HG03045 (cell line): ENCODE measurements around the gene ATP6V1C2.
"Not testable (repeated sequence)": the region's sequence is repeated elsewhere in the genome, so short reads cannot be mapped to it uniquely, and the experiment has no call there.

Experiments used
- ATAC-seq: cut with Tn5 transposase; IDR thresholded peaks from one replicate; pipeline ENCODE4 v1.9.1; 2021; ENCODE audit warnings: mild to moderate bottlenecking, moderate library complexity; ENCODE audit not compliant: unreplicated experiment

Gene ATP6V1C2

DNA sequence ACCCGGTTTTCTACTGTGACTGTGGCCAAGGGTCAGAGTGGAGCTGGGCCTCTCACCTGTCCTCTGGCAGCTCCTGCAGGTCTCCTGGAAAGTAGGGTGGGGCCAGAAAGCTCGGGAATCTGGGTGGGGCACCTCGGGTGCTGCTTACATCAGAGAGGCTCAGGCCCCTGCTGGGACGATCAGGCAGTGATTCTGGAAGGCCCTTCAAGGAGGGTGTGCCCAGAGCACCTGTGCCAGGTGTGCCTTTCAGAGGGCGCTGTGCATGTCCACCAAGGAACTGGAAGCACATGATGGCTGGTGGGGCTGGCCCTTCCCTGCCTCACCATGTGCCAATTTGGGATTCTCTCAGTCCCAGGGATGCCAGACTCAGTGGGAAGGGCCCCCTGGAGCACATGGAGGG lies 44.0 kb downstream of the ATP6V1C2 start:
- no peak for ATAC-seq

DNA sequence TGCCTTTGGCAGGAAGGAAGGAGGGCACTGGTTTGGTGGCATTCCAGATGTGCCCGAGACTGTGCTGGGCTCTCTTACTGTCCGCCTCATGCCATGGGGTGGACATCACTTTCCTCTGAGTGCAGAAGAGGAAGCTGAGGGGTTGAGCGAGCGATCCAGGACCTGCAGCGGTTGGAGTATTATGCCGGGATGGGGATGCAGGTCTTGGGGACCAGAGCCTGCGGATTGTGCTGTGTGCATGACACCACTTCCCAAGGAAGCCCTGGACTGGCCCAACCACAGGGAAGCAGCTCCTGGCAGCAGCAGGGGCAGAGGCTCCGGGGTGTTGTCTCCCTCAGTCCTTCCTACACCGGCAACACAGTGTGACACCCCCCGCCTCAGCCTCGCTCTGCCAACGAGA lies 44.5 kb downstream of the ATP6V1C2 start:
- ATAC-seq, result no peak

DNA sequence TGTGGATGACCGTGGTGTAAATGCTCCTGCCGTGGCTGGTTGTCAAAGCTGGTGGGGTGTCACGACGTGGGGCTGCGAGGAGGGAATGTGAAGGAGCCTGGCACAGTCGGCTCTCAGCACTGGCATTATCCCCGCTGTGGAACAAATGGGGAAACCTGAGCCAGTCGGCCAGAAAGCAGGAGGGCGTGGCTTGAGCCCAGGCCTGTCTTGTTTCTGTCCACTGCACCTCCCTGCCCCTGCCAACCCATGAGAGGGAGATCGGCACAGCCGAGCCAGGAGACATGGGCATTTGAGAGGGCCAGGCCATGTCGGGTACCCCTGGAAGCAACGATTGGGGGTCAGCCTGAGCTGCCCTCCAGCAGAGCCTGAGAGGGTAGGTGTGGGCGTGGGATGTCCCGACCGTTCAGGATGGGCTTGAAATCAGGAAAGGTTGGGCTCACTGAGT lies 46.7 kb downstream of the ATP6V1C2 start:
- no peak for ATAC-seq

DNA sequence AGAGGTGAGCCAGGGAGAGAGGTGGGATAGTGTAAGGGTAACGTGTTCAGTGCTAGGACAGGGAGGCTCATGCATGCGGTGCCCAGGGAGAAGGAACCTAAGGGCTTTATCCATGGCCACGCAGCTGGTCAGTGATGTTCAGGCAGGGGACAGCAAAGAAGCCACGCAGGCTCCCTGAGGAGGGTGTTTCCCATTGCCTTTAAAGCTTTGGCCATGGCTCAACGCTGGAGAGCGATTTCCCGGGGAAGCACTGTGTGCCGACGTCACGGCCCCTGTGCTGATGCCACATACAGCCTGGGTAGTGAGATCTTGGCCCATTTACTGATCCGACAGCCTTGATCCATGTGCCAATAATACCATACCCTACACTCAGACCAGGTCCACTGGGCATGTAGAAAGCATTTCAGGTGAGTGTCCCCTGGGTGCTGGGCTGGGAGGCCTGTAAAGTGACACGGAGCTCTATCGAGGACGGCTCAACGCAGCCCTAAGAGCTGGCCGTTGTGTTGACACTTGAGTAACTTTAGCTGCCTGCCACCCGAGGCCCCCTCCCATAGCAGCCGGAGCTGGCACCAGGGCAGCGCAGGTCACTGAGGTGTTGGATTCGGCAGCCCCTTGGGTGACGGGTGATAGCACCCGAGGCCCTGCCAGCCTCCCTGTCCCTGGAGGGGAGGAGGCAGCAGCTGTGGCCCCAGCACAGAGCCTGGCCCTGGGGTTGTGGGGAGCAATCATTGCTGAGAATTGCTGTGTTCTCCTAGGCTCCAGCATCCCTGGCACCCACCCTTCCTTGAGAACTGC lies 49.7 kb downstream of the ATP6V1C2 start:
- ATAC-seq, result no peak

DNA sequence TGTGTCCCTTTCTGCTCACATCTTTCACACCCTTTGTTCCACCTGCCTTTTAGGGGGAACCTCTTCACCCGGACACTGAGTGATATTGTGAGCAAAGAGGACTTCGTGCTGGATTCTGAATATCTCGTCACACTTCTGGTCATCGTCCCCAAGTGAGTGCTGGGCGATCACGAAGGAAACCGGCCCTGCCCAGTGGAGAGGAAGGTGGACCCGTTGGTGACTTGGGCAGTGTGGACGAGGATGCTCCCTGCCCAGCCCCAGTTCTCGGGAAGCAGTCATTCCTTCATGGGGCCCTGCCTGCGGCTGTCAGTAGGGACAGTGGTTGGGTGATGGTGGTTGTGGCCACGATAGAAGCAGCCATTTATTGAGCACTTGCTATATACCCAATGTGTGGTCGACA lies 50.4 kb downstream of the ATP6V1C2 start:
- no peak for ATAC-seq

GRCh38 chr2:10772201-10772867 lies 50.9 kb downstream of the ATP6V1C2 start:
- no peak for ATAC-seq

GRCh38 chr2:10772868-10773215 lies 51.4 kb downstream of the ATP6V1C2 start:
- no peak for ATAC-seq

GRCh38 chr2:10773821-10774341 lies 52.5 kb downstream of the ATP6V1C2 start:
- no peak for ATAC-seq

GRCh38 chr2:10774394-10774793 lies 53.0 kb downstream of the ATP6V1C2 start:
- no peak for ATAC-seq

DNA sequence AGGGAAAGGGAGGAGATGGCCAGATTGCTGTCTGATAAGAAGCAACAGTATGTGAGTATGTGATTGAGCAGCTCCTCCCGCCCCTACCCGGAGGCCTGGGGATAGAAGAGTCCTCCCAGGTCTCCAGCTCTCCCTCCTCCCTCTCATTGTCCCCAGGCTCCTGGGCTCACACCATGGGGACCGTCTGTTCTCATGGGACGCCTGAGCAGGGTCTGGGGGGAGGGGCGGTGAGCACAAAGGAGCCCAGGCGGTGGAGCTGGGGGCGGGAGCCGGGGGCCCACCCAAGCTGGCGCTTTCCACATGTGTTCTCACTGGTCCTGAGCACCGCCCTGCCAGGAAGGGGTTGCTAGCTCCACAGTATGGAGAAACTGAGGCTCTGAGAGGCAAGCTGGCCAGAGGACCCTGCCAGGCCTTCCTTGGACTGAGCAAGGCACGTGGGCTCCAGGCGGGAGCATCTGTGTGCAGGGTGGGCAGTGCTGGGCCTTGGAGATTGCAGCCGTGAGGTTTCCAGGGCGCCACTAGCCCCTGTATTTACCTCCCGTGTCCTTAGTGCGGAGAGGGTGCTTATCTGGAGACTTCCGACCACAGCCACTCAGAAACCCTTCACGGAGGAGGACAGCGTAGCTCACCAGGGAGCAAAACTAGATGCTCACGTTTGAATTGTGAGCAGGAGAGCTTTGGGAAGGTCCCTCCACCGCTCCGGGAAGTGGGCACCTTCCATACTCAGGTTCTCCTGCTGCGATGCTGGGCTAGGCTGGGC lies 53.8 kb downstream of the ATP6V1C2 start:
- no peak for ATAC-seq

DNA sequence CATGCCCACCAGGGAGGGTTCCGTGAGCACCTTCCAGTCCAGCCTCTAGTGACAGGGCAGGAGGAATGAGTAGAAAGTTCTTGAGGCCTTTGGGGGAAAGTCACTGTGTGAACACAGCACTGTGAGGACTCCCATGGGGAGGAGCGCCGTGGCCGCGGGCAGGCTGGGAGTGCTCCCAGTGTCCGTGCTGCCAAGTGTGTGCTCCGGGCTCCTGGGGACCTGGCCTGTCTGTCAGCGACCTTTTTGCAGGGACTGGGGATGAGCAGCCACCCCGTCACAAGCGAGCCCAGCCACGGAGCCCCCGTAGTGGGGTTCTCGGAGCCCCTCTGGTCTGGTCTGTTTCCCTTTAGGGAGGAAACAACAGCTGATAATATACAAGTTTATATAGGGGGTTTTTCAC lies 54.4 kb downstream of the ATP6V1C2 start:
- no peak for ATAC-seq

GRCh38 chr2:10776231-10776977 lies 55.0 kb downstream of the ATP6V1C2 start:
- ATAC-seq, result no peak

DNA sequence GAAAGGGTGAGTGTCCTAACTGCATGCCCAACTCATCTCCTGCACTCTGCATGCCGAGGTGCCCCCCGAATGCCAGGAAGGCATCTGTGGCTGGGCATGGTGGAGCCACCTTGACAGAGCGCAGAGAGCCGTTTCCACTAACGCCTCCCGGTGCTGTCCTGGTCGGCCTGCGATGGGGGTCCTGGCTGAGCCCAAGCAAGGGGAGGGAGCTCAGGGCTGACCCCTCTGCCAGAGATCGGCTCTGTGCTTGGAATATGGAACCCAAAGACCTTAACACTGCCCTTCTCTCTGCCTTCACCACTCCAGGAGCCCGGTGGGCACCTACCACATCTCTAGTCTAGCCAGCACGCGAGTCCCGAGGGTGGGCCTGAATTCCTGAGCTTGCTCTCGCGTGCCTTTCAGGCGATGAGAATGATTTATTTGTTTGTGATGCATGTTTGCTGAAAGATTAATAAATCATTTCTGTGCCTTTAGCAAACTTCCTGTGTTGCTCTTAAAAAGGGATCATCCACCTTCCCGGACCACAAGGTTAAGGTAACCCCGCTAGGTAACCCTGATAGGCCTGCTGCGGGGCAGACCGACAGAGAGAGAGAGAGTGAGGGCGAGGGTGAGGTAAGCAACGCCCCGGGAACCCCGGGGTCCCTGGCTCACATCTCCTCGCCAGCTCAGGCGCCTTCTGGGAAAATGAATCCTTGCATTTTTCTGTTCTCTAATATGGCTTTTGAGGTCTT lies 55.8 kb downstream of the ATP6V1C2 start:
- ATAC-seq, result no peak

DNA sequence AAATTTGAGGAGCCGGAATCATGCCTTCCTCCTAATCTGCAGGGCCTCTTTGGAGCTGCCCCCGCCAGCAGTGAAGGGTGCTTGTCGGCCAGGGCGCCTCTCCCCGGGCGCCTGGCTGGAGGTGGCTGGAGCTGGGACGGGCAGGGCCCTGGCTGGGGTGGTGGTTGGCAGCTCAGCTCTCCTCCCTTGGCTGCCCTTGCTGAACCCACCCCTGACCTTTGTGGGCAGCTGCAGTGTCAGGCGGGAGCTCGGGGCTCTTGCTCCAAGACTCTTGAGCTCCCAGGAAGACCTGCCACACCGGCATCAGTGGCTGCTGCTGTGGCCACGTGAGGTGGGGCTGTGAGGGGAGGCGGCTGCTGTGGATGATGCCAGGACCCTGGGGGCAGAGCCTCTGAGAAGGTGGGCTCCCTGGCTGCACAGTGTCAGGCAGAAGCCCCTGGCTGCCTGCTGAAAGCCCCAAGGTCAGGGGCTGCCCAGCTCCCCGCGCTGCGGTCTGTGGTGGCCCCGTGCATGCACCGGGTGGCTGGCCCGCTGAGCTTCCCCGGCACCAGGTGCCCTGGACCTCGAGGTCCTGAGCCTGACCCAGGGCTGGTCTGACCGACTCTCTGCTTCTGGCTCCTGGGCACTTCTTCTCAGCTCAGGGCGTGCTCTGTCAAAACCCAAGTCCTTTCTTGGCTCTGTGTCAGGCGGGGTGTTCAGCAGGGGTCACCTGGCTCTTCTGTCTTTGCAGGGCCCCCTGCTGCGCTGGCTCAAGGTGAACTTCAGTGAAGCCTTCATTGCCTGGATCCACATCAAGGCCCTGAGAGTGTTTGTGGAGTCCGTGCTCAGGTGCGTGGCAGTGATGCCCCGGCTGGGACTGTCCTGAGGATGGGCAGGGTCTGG lies 56.7 kb downstream of the ATP6V1C2 start:
- ATAC-seq, result no peak

- no peak for ATAC-seq
These were observed 57.3 kb downstream of the ATP6V1C2 start for GRCh38 chr2:10778724-10779115.

- ATAC-seq, result no peak
These were observed 58.5 kb downstream of the ATP6V1C2 start for GRCh38 chr2:10779776-10780490.

- ATAC-seq, result no peak
These were observed 59.0 kb downstream of the ATP6V1C2 start for GRCh38 chr2:10780491-10780820.

GRCh38 chr2:10780821-10781220 lies 59.4 kb downstream of the ATP6V1C2 start:
- ATAC-seq, result not testable (repeated sequence)

- no peak for ATAC-seq
These were observed 60.3 kb downstream of the ATP6V1C2 start for GRCh38 chr2:10781746-10782145.
